Activated naive CD8-positive, alpha-beta T cell treated with anti-CD3 and anti-CD28 coated beads, Interleukin-2, amount 50 U/mL, for 16 hours (primary cell): ENCODE measurements around the gene NCOA7.
"Not testable (repeated sequence)": the region's sequence is repeated elsewhere in the genome, so short reads cannot be mapped to it uniquely, and the experiment has no call there.

Experiments used
- DNase-seq: peaks from one replicate; pipeline ENCODE4 v3.0.0-alpha.2; 2020; ENCODE audit warnings: low read depth, low spot score

The NCOA7 gene

DNA sequence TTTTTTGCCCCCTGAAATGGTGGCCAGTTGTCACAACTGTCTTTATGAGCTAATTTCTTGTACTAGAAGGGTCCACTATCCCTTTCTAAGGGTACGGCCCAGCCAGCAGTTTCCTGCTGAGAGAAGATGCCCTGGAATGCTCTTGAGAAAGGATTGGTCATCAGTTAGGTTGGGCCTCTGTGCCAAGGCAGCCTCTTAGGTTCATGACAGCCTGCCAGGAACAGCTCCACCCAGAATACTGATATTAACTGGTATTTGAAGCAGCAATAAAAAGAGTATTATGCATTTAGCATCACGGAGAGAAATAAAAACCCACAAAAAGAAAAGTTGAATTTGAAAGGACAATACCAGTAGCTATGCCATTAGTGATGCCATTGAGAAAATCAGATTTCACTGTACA lies 156.9 kb downstream of the NCOA7 start:
- no peak for DNase-seq

DNA sequence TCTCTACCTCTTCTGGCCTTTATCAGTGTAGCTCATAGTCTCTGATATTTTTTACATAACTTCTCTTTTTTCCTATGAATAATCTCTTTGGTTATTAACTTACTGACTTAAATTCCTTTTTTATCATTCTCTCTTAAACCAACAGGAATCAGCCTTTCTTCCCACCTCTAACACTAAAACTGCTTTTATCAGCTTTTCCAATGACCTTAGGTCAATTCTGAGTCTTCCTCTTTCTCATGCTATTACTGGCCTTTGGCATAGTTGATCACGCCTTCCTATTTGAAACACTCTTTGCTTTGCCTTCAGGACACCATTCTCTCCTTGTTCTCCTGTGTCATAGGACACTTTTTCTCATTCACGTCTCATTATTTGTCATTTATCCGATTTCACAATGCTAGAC lies 157.7 kb downstream of the NCOA7 start:
- DNase-seq = no peak

- no peak for DNase-seq
These were observed 158.3 kb downstream of the NCOA7 start for GRCh38 chr6:125949069-125949468.

GRCh38 chr6:125950293-125950692 lies 159.5 kb downstream of the NCOA7 start:
- no peak for DNase-seq

DNA sequence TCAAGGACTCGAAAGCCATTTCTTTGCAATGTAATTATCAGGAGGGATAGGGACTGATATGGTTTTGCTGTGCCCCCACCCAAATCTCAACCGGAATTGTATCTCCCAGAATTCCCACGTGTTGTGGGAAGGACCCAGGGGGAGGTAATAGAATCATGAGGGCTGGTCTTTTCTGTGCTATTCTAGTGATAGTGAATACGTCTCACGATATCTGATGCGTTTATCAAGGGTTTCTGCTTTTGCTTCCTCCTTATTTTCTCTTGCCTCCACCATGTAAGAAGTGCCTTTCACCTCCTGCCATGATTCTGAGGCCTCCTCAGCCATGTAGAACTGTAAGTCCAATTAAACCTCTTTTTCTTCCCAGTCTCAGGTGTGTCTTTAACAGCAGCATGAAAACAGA lies 160.0 kb downstream of the NCOA7 start:
- not testable (repeated sequence) for DNase-seq

DNA sequence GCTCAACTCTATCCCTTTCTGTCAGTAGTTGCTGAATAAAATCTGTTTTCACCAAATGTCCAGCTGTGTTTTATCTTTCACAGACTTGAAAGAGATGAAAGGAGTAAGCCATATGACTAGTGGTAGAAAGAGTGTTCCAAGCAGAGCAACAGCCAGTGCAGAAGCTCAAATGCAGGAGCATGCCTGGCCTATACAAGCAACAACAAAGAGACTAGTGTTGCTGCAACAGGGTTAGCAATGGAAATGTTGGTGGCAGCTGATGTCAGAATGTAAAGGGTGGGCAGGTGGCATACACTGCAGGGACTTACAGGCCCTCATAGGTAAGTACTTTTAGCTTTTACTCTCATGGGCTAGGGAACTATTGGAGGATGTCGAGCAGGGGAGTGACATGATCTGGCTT lies 160.6 kb downstream of the NCOA7 start:
- no peak for DNase-seq

DNA sequence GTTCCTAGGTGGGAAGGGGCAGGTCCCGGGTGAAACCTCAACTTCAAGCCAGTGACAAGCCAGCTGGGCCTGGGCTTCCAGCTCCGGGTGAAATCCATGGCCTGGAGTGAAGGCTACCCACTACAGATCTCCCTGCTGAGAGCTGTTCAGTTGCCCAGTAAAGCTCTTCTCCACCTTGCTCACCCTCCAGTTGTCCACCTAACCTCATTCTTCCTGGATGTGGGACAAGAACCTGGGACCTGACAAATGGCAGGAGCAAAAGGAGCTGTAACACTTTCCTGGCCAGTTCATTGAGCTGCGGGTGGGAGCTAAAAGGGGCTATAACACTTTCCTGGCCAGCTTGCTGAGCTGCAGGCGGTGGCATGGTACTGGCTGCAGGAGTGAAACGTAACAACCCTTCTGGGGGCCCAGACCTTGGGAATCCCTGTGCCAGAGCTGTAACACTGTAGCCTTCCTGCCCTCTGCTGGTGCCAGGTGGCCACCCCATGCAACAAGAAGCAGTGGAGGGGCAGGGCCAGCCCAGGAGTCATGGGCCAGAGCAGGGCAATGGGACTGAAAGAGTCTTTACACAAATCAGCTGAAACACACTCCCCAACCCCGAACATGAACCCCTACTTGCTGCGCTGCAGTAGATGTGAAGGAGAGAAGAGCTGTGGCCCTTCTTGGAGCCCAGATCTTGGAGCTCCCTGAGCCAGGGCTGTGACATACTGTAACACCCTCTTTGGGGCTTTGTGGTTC lies 162.2 kb downstream of the NCOA7 start:
- DNase-seq = no peak

GRCh38 chr6:125953502-125953875 lies 162.7 kb downstream of the NCOA7 start:
- no peak for DNase-seq

DNA sequence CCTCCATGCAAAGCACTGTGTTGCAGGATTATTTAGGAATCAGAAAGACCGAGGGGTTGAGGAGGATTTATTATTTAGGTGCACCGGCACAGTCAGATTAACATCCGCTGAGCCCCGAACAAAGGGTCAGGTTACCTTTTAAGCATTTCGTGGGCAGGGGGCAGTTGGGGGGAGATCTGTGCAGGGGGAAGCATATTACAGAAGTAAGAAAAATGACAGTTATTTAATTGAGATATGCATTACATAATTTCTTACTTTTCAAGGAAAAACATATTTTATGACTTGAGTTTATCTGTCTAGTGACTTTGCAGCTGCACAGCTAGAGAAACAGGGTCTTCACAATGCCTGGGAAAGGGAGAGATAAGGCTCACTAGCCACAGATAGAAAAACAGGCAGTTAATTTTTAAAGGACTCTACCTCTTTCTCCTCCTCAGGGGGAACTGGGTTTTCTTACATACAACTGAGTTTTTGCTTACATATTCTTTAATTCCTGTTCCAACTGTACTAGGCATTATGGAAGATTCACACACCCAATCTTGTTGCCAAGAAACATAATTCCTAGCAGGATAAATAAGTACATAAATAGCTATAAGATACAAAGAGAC lies 164.1 kb downstream of the NCOA7 start:
- no peak for DNase-seq

- no peak for DNase-seq
These were observed 165.2 kb downstream of the NCOA7 start for GRCh38 chr6:125955973-125956372.

DNA sequence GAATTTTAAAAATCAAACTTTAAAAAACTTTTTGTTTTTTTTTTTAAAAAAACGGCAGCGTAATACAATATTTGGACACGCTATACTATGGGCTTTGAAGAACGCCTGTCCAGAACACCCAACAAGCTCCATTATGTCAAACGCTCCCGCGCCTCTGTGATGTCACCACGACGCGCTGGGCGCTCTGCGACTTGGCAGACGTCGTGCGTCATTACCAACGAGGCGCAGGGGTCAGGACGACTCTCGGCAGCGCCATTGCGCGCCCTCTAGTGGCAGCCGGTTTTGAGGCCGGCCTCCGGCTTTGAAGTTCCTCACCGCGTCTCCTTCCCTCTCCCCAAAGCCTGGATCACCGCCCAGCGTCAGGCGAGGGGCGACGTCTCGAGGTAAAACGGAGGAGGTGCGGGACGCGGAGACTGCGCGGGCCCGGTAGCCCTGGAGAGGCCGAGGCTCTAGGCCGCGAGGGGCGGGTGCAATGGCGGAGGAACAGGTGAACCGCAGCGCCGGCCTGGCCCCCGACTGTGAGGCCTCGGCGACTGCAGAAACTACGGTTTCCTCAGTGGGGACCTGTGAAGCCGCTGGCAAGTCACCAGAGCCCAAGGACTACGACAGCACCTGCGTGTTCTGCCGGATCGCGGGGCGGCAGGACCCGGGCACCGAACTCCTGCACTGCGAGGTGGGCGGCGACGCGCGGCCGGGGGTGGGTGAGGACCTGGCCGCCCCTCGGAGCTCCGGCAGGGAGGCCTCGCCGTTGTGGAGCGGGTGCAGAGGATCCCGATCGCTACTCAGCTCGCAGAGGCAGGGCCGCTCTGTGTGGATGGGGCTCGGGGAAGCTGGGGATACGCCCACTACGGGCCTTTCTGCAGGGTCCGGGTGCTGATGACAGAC lies 166.0 kb downstream of the NCOA7 start, which contains the start of gene HINT3:
HINT3 (plus strand) TSS at position 265 of the 885 bp plus-strand sequence; CDS start at position 473, 208 bp downstream.
- DNase-seq = peak; percentile 93

GRCh38 chr6:125957391-125957693 lies 166.6 kb downstream of the NCOA7 start:
- no peak for DNase-seq

DNA sequence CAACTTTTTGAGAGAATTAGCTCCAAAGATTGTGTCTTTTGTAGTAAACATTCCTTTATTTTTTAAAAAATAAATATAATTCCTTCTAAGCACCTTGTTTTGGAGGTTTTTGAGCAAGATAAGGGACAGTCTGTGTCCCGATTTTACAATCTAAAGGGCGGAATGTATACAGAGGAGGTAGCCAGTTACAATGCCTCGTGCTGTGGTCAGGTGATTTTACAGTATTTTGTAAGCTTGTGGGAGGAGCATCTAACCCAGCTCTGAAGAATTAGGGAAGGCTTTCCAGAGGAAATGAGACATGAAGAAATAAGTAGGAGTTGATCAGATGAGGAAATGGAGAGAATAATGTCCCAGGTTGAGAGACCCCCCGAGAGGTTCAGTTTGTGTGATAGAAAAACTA lies 167.1 kb downstream of the NCOA7 start:
- no peak for DNase-seq

DNA sequence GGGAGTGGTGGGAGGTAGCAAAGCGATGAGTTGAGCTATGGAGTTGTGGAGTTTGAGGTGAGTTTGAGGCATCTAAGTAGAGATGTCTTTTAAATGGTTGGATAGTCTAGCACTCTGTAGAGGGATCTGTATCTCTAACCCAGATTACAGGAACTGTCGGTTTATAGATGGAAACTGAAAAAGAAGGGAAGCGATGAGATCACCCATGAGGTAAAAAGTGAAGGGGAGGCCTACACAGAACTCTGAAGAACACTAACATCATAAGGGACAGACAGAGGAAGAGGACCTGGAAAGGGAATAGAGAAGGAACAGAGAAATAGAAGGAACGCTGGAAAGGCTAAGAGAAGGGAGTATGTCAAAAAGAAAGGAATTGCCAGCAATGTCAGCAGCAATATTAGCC lies 168.3 kb downstream of the NCOA7 start:
- no peak for DNase-seq

DNA sequence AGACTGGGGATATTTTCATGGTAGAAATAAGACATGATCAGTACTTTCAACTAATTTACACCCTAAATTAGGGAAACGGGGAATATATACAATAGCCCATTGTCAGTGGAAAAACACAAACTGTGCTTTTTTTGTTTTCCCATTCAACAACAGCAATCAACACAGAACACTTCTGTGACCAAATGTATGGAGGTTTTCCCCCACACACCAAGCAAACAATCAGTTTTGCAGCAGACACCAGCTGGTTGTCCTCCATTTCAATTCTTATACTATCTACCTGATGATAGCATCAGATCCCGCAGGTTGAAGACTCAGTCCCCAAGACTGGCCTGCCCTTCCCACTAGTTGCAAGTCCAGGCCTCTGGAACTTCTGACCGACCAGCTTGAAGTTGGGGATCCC lies 170.4 kb downstream of the NCOA7 start:
- DNase-seq = no peak

DNA sequence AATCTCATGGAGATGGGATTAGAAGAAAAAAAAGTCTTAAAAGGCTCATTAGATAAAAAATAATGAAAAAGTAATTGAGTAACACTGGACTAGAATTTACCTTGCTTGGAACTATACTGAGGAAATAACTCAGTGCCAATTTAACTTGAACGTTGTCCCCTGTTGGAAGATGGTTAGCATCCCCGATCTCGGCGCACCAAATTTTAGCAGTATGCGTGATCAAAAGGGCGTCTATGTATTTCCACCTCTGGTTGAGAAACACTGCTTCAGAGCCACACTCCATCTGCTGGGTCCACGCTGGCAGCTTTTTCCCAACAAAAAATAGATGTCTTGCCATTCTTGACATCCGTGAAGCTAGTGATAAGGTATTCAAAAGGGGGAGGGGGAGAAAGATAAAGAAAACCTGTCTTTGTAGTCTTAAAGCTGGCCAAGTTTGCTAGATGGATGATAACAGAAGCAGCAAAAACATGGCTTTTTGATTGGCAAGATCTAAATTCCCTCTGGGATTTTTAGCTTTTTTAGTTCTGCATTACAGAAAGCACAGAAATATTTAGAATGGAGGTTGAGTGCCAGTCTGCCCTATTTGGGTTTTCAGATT lies 172.2 kb downstream of the NCOA7 start:
- DNase-seq = no peak

- no peak for DNase-seq
These were observed 173.1 kb downstream of the NCOA7 start for GRCh38 chr6:125963817-125964216.

- no peak for DNase-seq
These were observed 175.8 kb downstream of the NCOA7 start for GRCh38 chr6:125966569-125966968.

- no peak for DNase-seq
These were observed 177.7 kb downstream of the NCOA7 start for GRCh38 chr6:125968493-125968892.

- DNase-seq = no peak
These were observed 180.0 kb downstream of the NCOA7 start for GRCh38 chr6:125970760-125971159.

DNA sequence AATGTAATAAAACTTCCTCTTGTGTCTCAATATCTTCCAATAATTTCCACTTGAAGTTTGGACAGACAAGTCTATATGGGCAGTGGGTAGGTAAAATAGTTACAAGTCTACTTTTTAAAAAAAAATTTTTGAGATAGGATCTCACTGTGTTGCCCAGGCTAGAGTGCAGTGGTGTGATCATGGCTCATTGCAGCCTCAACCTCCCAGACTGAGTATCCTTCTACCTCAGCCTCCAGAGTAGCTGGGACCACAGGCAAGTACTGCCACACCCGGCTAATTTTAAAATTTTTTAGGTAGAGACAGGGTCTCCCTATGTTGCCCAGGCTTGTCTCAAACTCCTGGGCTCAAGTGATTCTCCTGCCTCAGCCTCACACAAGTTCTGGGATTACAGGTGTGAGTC lies 181.7 kb downstream of the NCOA7 start:
- DNase-seq = not testable (repeated sequence)

- DNase-seq = no peak
These were observed 183.6 kb downstream of the NCOA7 start for GRCh38 chr6:125974214-125974866.
